K562 (cell line): Measurements from ENCODE around the gene CADPS2. TPM values are rescaled to one million over a fixed set of nuclear protein-coding genes. Genes with fewer than 3 reads are reported as not detected.

Source experiments
- ATAC-seq: fragments of 200-7000 bp; cut with Tn5 transposase; 3 replicates; pipeline ENCODE4 v1.9.1; 2020; ENCODE audit warnings: moderate library complexity
- BruUV-seq: library from RNA; stranded (reverse); fragments of 400-500 nt; replicated peaks from 2 replicates; lab custom pipeline; 2021; lab: Mats Ljungman, UMichigan
- CTCF ChIA-PET: fragments of 300-600 bp; formaldehyde crosslinking; extraction: SDS; loops from one replicate; lab custom pipeline; 2021; ENCODE audit warnings: low intra/inter-chr PET ratio; lab: Yijun Ruan, JAX
- POLR2A ChIA-PET: fragments of 300-600, 350-650 bp; sonication (Branson Sonifier 250); formaldehyde crosslinking; extraction: SDS; loops from one replicate; lab custom pipeline; 2021; ENCODE audit warnings: antibody characterized with exemption, inconsistent platforms; lab: Yijun Ruan, JAX
- DNase-seq, 4 experiments: peaks; one replicate each; pipeline versions ENCODE4 v3.0.0 to v3.0.0-alpha.2; 2011 to 2018; ENCODE audit warnings: low spot score in 3 of 4, mixed read lengths in 3 of 4; ENCODE audit errors: extremely low read depth in 1 of 4
- FAIRE-seq: peaks from 2 replicates; lab custom pipeline; 2011; peaks lifted over from hg19 to GRCh38; lab: Jason Lieb, UNC
- H2AFZ ChIP-seq: 2 replicates; pipeline ENCODE4 v1.6.0; 2011; ENCODE audit warnings: low read depth, low read length, control low read depth, inconsistent platforms
- H3K27ac ChIP-seq: fragments of 200-600 bp; 3 replicates; pipeline ENCODE4 v1.8.0; 2011; ENCODE audit warnings: low read depth, mild to moderate bottlenecking, control low read depth, inconsistent platforms, low read length, moderate library complexity, mixed read lengths; ENCODE audit errors: extremely low read depth
- H3K27me3 ChIP-seq, 2 experiments: fragments of 300-600 bp in 1 of 2; 2 replicates in 1 of 2; 3 replicates in 1 of 2; pipeline versions ENCODE4 v1.6.0 to v1.8.0; 2011; ENCODE audit warnings: inconsistent platforms in 2 of 2, low read length in 2 of 2, mild to moderate bottlenecking in 1 of 2, mixed read lengths in 1 of 2, moderate library complexity in 1 of 2; ENCODE audit not compliant: control insufficient read depth in 2 of 2, insufficient read depth in 2 of 2
- H3K36me3 ChIP-seq: fragments of 300-600 bp; 3 replicates; pipeline ENCODE4 v1.8.0; 2011; ENCODE audit warnings: mild to moderate bottlenecking, low read length, inconsistent platforms; ENCODE audit not compliant: control insufficient read depth, insufficient read depth
- H3K4me1 ChIP-seq, 2 experiments: fragments of 200-600 bp in 1 of 2; replicated peaks in 1 of 2; 2 replicates in 1 of 2; 3 replicates in 1 of 2; pipeline versions ENCODE4 v1.5.1 to v1.8.0; 2011; ENCODE audit warnings: inconsistent platforms in 2 of 2, low read length in 2 of 2, mild to moderate bottlenecking in 1 of 2, mixed read lengths in 1 of 2, moderate library complexity in 1 of 2; ENCODE audit not compliant: control insufficient read depth in 2 of 2, insufficient read depth in 2 of 2
- H3K4me2 ChIP-seq: 2 replicates; pipeline ENCODE4 v1.6.1; 2011; ENCODE audit warnings: low read length, control low read depth, inconsistent platforms, mixed read lengths; ENCODE audit not compliant: insufficient read depth
- H3K4me3 ChIP-seq: fragments of 200-600 bp; sonication (generic), shearing (Covaris generic); 2 replicates; pipeline ENCODE4 v1.5.1; 2016; ENCODE audit warnings: control low read depth, inconsistent platforms
- H3K79me2 ChIP-seq: fragments of 200-600 bp; 3 replicates; pipeline ENCODE4 v1.8.0; 2011; ENCODE audit warnings: low read length, inconsistent platforms; ENCODE audit not compliant: control insufficient read depth, insufficient read depth
- H3K9ac ChIP-seq, 2 experiments: 2 replicates each; pipeline versions ENCODE4 v1.6.0 to v1.6.1; 2011; ENCODE audit warnings: low read depth in 2 of 2, low read length in 2 of 2, control low read depth in 1 of 2, inconsistent platforms in 1 of 2, mild to moderate bottlenecking in 1 of 2, mixed read lengths in 1 of 2; ENCODE audit not compliant: insufficient read depth in 1 of 2
- H3K9me1 ChIP-seq: one replicate; pipeline ENCODE4 v1.6.0; 2011; ENCODE audit warnings: inconsistent platforms, mild to moderate bottlenecking, low read length, moderate library complexity; ENCODE audit not compliant: control insufficient read depth, insufficient read depth
- H3K9me3 ChIP-seq: replicated peaks from 2 replicates; pipeline ENCODE4 v1.5.1; 2011; ENCODE audit warnings: low read depth, low read length, inconsistent platforms; ENCODE audit not compliant: control insufficient read depth, insufficient read depth
- H4K20me1 ChIP-seq: replicated peaks from 2 replicates; pipeline ENCODE4 v1.6.1; 2011; ENCODE audit warnings: low read length, inconsistent platforms, mixed read lengths; ENCODE audit not compliant: control insufficient read depth, insufficient read depth
- ARNT ChIP-seq, 2 experiments: fragments of 450-650 bp; IDR thresholded peaks; 2 replicates each; pipeline ENCODE4 v1.6.1; 2016; ENCODE audit warnings: mild to moderate bottlenecking in 1 of 2
- FOXK2 ChIP-seq, 2 experiments: fragments of 450-650 bp; IDR thresholded peaks in 1 of 2; conservative IDR thresholded peaks in 1 of 2; 2 replicates each; pipeline ENCODE4 v1.6.1; 2016; ENCODE audit warnings: low read depth in 2 of 2, mild to moderate bottlenecking in 1 of 2
- KHSRP ChIP-seq: fragments of 450-650 bp; IDR thresholded peaks from 2 replicates; pipeline ENCODE4 v1.6.1; 2017
- NR1H2 ChIP-seq: sonication (generic); formaldehyde crosslinking; IDR thresholded peaks from 2 replicates; pipeline ENCODE4 v1.4.0; 2020; ENCODE audit warnings: mild to moderate bottlenecking, missing genetic modification reagents
- SIN3B ChIP-seq: fragments of 450-650 bp; IDR thresholded peaks from 2 replicates; pipeline ENCODE4 v1.6.1; 2017; ENCODE audit warnings: low read depth, mild to moderate bottlenecking, moderate library complexity
- TEAD1 ChIP-seq, 2 experiments: fragments of 450-650 bp in 1 of 2; sonication (generic) in 1 of 2; formaldehyde crosslinking; IDR thresholded peaks; 2 replicates each; pipeline versions ENCODE4 v1.4.0 to v1.8.0; 2020 to 2022; ENCODE audit warnings: mild to moderate bottlenecking in 2 of 2, missing genetic modification reagents in 1 of 2
- WHSC1 ChIP-seq: IDR thresholded peaks from one replicate; pipeline ENCODE4 v1.6.1; 2012; ENCODE audit warnings: low read length, control low read depth, inconsistent platforms
- ZBTB1 ChIP-seq: sonication (generic); formaldehyde crosslinking; IDR thresholded peaks from 2 replicates; pipeline ENCODE4 v1.8.1; 2023; ENCODE audit warnings: missing genetic modification reagents, low read depth, mild to moderate bottlenecking, borderline replicate concordance
- ZC3H8 ChIP-seq: fragments of 450-650 bp; IDR thresholded peaks from 2 replicates; pipeline ENCODE4 v1.6.1; 2017
- ZNF134 ChIP-seq: fragments of 250-450 bp; sonication (Bioruptor Pico); conservative IDR thresholded peaks from 2 replicates; pipeline ENCODE4 v1.4.0; 2020
- ZNF232 ChIP-seq: sonication (generic); formaldehyde crosslinking; IDR thresholded peaks from 2 replicates; pipeline ENCODE4 v1.8.0; 2022; ENCODE audit warnings: mild to moderate bottlenecking, missing genetic modification reagents
- ZNF282 ChIP-seq: sonication (generic); formaldehyde crosslinking; IDR thresholded peaks from 2 replicates; pipeline ENCODE4 v1.8.1; 2023; ENCODE audit warnings: missing genetic modification reagents
- ZNF407 ChIP-seq: fragments of 450-650 bp; IDR thresholded peaks from 2 replicates; pipeline ENCODE4 v1.6.1; 2016; ENCODE audit warnings: low read depth
- ZNF408 ChIP-seq: fragments of 250-450 bp; sonication (Bioruptor Pico); IDR thresholded peaks from 2 replicates; pipeline ENCODE4 v1.4.0; 2020; ENCODE audit warnings: low read depth, mild to moderate bottlenecking, moderate library complexity
- ZNF644 ChIP-seq: fragments of 200-800 bp; sonication (Bioruptor generic); IDR thresholded peaks from 2 replicates; pipeline ENCODE4 v1.6.1; 2016; ENCODE audit warnings: low read depth, missing genetic modification characterization, missing compliant biosample characterization
- ZNF668 ChIP-seq: fragments of 250-450 bp; sonication (Bioruptor Pico); IDR thresholded peaks from 2 replicates; pipeline ENCODE4 v1.8.0; 2022; ENCODE audit warnings: mild to moderate bottlenecking, inconsistent platforms
- WGBS: fragments of 100-300 bp; shearing (Covaris generic); methylation state at CpG from one replicate; pipeline ENCODE4 v1.1.6; 2016; ENCODE audit warnings: low coverage, mixed read lengths; ENCODE audit not compliant: insufficient coverage; ENCODE audit errors: missing lambda C conversion rate; 5-methylcytosine and 5-hydroxymethylcytosine counted together
- in situ Hi-C: fragments of 300-500 bp; cut with MboI; formaldehyde crosslinking; loops from 4 replicates; pipeline ENCODE4 v1.15.0; 2018; ENCODE audit warnings: inconsistent platforms, mixed read lengths
- intact Hi-C: fragments of 100-400 bp; cut with micrococcal nuclease; formaldehyde crosslinking; loops from 2 replicates; pipeline ENCODE4 v1.14.2; 2022
- polyA plus RNA-seq, 8 experiments: library from polyadenylated mRNA; depleted of rRNA in 4 of 8; stranded (reverse) in 5 of 8; unstranded in 3 of 8; fragments of >200 nt; fragmentation: Nextera tagmentation in 2 of 8; fragmentation: Illumina TruSeq in 1 of 8; extraction: Ambion mirVana in 2 of 8; extraction: Trizol in 1 of 8; gene quantifications; 2 replicates each; pipeline versions ENCODE4 v1.2.1 to v1.2.3, GENCODE V29; 2011 to 2014; ENCODE audit warnings: inconsistent platforms in 1 of 8, missing spikeins in 1 of 8
- total RNA-seq, 7 experiments: library from RNA; depleted of rRNA in 6 of 7; stranded (reverse); fragments of >200 nt in 6 of 7; fragmentation: Illumina TruSeq in 2 of 7; extraction: Trizol in 2 of 7; gene quantifications; 2 replicates each; pipeline versions ENCODE4 v1.2.1 to v1.2.3, GENCODE V29; 2011 to 2021; ENCODE audit warnings: low replicate concordance in 1 of 7
- TF ChIP-seq, protein P1 (sequence below): fragments of 450-650 bp; conservative IDR thresholded peaks from 2 replicates; pipeline ENCODE4 v1.6.1; 2016; ENCODE audit warnings: missing genetic modification characterization, low read depth, mild to moderate bottlenecking, control low read depth, missing compliant biosample characterization

The CADPS2 gene
- total and polyA plus RNA-seq, 9 of the 15 experiments (the other 6 are each of a cell fraction or from before 2014, with no cell fraction given), result 0.03 to 0.14 (median 0.04) TPM; not detected in 1

DNA sequence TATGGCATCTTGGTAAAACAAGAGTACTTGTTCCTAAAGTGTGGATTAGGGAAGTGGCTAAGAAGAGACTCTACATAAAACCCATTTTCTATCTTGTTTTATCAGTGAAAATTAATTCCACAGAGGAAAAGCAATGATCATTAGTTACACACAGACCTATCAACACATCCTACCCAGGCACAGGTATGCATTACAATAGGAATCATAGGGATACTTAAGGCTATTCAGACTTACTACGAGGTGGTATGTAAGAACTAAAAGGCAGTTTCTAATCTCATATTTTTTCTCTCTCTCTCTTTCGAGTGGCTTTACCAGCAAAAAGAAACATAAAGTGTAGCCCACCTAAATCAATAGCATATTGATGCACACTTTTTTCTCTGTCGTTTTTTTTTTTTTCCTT is 415.4 kb downstream of the CADPS2 start:
- ChIA-PET CTCF (no interaction called here), POLR2A (no interaction called here)
- 2% methylated on average over 3 of the region's 3 CpGs for WGBS

More for the DNA sequence above, 415.4 kb downstream of the CADPS2 start:
- no peak overlapping the region for H3K27ac ChIP-seq
- no peaks in the 10 kb centered on the region for H4K20me1 ChIP-seq
- FAIRE-seq, result no peak
- no peaks in the 10 kb centered on the region for H3K4me1 ChIP-seq
- no peak overlapping the region for H3K4me3 ChIP-seq
- no peak overlapping the region for H3K4me2 ChIP-seq
- no TSS peak for BruUV-seq
- intact Hi-C loops, result no loop called here
- in situ Hi-C loops, result no loop called here
- TF ChIP-seq ZNF668 (CRISPR knock-in tag) (no peak), WHSC1 (no peak), ZNF134 (CRISPR knock-in tag) (no peak), ZNF232 (CRISPR knock-in tag) (no peak), KHSRP (no peak), NR1H2 (no peak), FOXK2 (conservative IDR thresholded peaks at IDR 0.05 in 1 of 2, IDR thresholded peaks at IDR 0.05 in 1 of 2; ENCODE audit: low read depth in 2 of 2) (no peak), ZNF644 (no peak), ZNF408 (CRISPR knock-in tag) (no peak), ZNF282 (CRISPR knock-in tag) (no peak), SIN3B (no peak), ZNF407 (no peak), ARNT (IDR thresholded peaks at IDR 0.05) (no peak), TEAD1 (CRISPR knock-in tag; IDR thresholded peaks at IDR 0.05) (no peak), ZBTB1 (CRISPR knock-in tag) (no peak), ZC3H8 (no peak)
- TF ChIP-seq, protein P1, sequence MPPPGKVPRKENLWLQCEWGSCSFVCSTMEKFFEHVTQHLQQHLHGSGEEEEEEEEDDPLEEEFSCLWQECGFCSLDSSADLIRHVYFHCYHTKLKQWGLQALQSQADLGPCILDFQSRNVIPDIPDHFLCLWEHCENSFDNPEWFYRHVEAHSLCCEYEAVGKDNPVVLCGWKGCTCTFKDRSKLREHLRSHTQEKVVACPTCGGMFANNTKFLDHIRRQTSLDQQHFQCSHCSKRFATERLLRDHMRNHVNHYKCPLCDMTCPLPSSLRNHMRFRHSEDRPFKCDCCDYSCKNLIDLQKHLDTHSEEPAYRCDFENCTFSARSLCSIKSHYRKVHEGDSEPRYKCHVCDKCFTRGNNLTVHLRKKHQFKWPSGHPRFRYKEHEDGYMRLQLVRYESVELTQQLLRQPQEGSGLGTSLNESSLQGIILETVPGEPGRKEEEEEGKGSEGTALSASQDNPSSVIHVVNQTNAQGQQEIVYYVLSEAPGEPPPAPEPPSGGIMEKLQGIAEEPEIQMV (tag), result no peak
- no peaks in the 10 kb centered on the region for H3K36me3 ChIP-seq
- no peak for DNase-seq
- no peak for ATAC-seq
- no peaks in the 10 kb centered on the region for H3K9me1 ChIP-seq
- no peak overlapping the region for H2AFZ ChIP-seq
- H3K9ac ChIP-seq, result no peak overlapping the region
- H3K79me2 ChIP-seq, result no peaks in the 10 kb centered on the region
- no peaks in the 10 kb centered on the region for H3K9me3 ChIP-seq
- H3K27me3 ChIP-seq, result no peaks in the 10 kb centered on the region
